Vagina (tissue), 2 donors: ENCODE data around the gene CASR.

Experiments
- POLR2A ChIP-seq, 2 donors: fragments of 450-650 bp; IDR thresholded peaks; one replicate each; pipeline ENCODE4 v1.6.1; 2017; ENCODE audit warnings: antibody characterized with exemption in 2 of 2, mild to moderate bottlenecking in 2 of 2, moderate library complexity in 2 of 2
- TF ChIP-seq, protein P1 (sequence below), 3 experiments: fragments of 450-650 bp in 2 of 3; fragments of 200-600 bp in 1 of 3; sonication (generic) in 1 of 3; IDR thresholded peaks; one replicate each; pipeline ENCODE4 v1.5.1; 2017 to 2019; ENCODE audit warnings: antibody characterized with exemption in 3 of 3, mild to moderate bottlenecking in 2 of 3, moderate library complexity in 2 of 3

- TF ChIP-seq, protein P1, sequence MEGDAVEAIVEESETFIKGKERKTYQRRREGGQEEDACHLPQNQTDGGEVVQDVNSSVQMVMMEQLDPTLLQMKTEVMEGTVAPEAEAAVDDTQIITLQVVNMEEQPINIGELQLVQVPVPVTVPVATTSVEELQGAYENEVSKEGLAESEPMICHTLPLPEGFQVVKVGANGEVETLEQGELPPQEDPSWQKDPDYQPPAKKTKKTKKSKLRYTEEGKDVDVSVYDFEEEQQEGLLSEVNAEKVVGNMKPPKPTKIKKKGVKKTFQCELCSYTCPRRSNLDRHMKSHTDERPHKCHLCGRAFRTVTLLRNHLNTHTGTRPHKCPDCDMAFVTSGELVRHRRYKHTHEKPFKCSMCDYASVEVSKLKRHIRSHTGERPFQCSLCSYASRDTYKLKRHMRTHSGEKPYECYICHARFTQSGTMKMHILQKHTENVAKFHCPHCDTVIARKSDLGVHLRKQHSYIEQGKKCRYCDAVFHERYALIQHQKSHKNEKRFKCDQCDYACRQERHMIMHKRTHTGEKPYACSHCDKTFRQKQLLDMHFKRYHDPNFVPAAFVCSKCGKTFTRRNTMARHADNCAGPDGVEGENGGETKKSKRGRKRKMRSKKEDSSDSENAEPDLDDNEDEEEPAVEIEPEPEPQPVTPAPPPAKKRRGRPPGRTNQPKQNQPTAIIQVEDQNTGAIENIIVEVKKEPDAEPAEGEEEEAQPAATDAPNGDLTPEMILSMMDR (IDR thresholded peaks at IDR 0.05), result no peak
- TF ChIP-seq POLR2A (IDR thresholded peaks at IDR 0.05), result no peak
Observed at GRCh38 chr3:122178711-122179110, 4.8 kb upstream of the CASR start.
